ENCODE measurements around the gene PIK3C2G. TPM values are rescaled to one million over a fixed set of nuclear protein-coding genes. Genes with fewer than 3 reads are reported as not detected.

PIK3C2G gene
- total and polyA plus RNA-seq, 2 of the 4 experiments (the other 2 are of a cell fraction): not detected

DNA sequence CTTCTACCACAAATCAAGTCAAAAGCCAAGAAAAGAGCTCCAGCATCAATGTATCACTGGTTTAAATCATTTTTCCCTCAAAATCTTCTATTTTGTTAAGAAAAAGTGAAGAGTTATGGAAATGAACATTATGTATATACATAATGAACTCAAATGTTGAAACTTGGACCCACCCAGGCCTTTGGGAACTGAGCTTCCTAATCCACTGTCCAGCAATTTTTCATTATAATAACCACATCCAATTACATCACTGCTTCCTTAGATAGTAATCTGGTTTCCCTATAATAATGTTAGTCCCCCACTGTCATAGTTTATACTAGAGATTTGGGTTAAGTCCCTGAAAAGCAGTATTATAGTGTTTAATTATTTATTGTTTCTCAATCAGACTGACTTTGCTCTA, 170.9 kb downstream of the PIK3C2G start:
- Histone ChIP-seq H4K20me1 (ENCODE audit: insufficient read depth, low read length) (no peaks in the 10 kb centered on the region), H3K18ac (ENCODE audit: low read depth, low read length) (no peak overlapping the region), H3K9me3 (ENCODE audit: control insufficient read depth, insufficient read depth, low read length) (no peaks in the 10 kb centered on the region), H3K9me1 (ENCODE audit: insufficient read depth, low read length) (no peaks in the 10 kb centered on the region; the same call in 1 of the 2 replicates), H3K4me2 (ENCODE audit: low read depth, low read length) (no peak overlapping the region), H3K27ac (ENCODE audit: insufficient read depth, low read length) (no peak overlapping the region), H3K4me1 (ENCODE audit: control insufficient read depth, insufficient read depth, low read length) (no peaks in the 10 kb centered on the region), H3K9ac (ENCODE audit: low read depth, low read length) (no peak overlapping the region), H3K36me3 (ENCODE audit: control insufficient read depth, insufficient read depth, low read length) (no peaks in the 10 kb centered on the region), H2AK5ac (ENCODE audit: low read depth, low read length) (no peak overlapping the region), H3K4ac (ENCODE audit: low read depth, low read length) (no peak overlapping the region), H3K4me3 (ENCODE audit: insufficient read depth, low read depth, low read length) (no peak overlapping the region), H2BK20ac (ENCODE audit: low read depth, low read length) (no peak overlapping the region), H4K5ac (ENCODE audit: low read depth, low read length) (no peak overlapping the region), H2BK120ac (ENCODE audit: low read depth, low read length) (no peak overlapping the region), H3K27me3 (ENCODE audit: control insufficient read depth, insufficient read depth, low read length) (no peaks in the 10 kb centered on the region), H3K14ac (replicated peaks; ENCODE audit: low read depth, low read length) (no peak overlapping the region), H4K91ac (ENCODE audit: insufficient read depth, low read depth, low read length) (no peak overlapping the region), H3K79me1 (ENCODE audit: low read depth in 1 of 2, low read length in 2 of 2) (no peaks in the 10 kb centered on the region), H3K56ac (ENCODE audit: extremely low read depth, insufficient read depth, low read length) (no peak overlapping the region), H2BK5ac (ENCODE audit: low read depth, low read length, poor library complexity, severe bottlenecking) (no peak overlapping the region), H2AFZ (replicated peaks; ENCODE audit: low read length, poor library complexity) (no peak overlapping the region), H4K8ac (ENCODE audit: low read depth in 2 of 2, low read length in 2 of 2) (no peak overlapping the region), H3K23ac (ENCODE audit: low read depth, low read length) (no peak overlapping the region), H2BK15ac (ENCODE audit: low read depth, low read length) (no peak overlapping the region), H2AK9ac (replicated peaks; ENCODE audit: low read depth, low read length, poor library complexity) (no peak overlapping the region)
- ATAC-seq (ENCODE audit: low read depth) (no peak), DNase-seq (no peak)
- POLR2A ChIA-PET (ENCODE audit: unreplicated experiment): no interaction called here
- dilution Hi-C loops (cut with HindIII; ENCODE audit: low sequenced_read_pairs, unreplicated experiment): no loop called here
- no peak for TF ChIP-seq NFE2L2 (IDR thresholded peaks at IDR 0.05; ENCODE audit: low read depth, low read length)
- no peak for TF ChIP-seq BHLHE40 (IDR thresholded peaks at IDR 0.05; ENCODE audit: low read depth, low read length)
- no peak for TF ChIP-seq MAZ (IDR thresholded peaks at IDR 0.05; ENCODE audit: borderline replicate concordance, low read depth, low read length)
- TF ChIP-seq SMC3 (IDR thresholded peaks at IDR 0.05; ENCODE audit: low read depth, low read length): no peak
- no peak for TF ChIP-seq RAD21 (IDR thresholded peaks at IDR 0.05; ENCODE audit: low read length)
- no peak for TF ChIP-seq POLR2A (IDR thresholded peaks at IDR 0.05; ENCODE audit: low read depth, low read length)
- no peak for TF ChIP-seq MAFK (IDR thresholded peaks at IDR 0.05; ENCODE audit: low read depth, low read length)
- TF ChIP-seq FOS (IDR thresholded peaks at IDR 0.05; ENCODE audit: low read depth, low read length): no peak
- TF ChIP-seq RFX5 (IDR thresholded peaks at IDR 0.05; ENCODE audit: low read depth, low read length): no peak
- TF ChIP-seq, protein P1, sequence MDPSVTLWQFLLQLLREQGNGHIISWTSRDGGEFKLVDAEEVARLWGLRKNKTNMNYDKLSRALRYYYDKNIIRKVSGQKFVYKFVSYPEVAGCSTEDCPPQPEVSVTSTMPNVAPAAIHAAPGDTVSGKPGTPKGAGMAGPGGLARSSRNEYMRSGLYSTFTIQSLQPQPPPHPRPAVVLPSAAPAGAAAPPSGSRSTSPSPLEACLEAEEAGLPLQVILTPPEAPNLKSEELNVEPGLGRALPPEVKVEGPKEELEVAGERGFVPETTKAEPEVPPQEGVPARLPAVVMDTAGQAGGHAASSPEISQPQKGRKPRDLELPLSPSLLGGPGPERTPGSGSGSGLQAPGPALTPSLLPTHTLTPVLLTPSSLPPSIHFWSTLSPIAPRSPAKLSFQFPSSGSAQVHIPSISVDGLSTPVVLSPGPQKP (IDR thresholded peaks at IDR 0.05; ENCODE audit: borderline replicate concordance, low read depth, low read length): no peak
- no peak for TF ChIP-seq CEBPB (IDR thresholded peaks at IDR 0.05; ENCODE audit: low read depth, low read length)
- no peak for TF ChIP-seq RCOR1 (IDR thresholded peaks at IDR 0.05; ENCODE audit: insufficient replicate concordance, low read length)
- no peak for TF ChIP-seq CHD1 (IDR thresholded peaks at IDR 0.05; ENCODE audit: low read depth, low read length)
- no peak for TF ChIP-seq MXI1 (IDR thresholded peaks at IDR 0.05; ENCODE audit: borderline replicate concordance, low read depth, low read length)
- TF ChIP-seq, protein P2, sequence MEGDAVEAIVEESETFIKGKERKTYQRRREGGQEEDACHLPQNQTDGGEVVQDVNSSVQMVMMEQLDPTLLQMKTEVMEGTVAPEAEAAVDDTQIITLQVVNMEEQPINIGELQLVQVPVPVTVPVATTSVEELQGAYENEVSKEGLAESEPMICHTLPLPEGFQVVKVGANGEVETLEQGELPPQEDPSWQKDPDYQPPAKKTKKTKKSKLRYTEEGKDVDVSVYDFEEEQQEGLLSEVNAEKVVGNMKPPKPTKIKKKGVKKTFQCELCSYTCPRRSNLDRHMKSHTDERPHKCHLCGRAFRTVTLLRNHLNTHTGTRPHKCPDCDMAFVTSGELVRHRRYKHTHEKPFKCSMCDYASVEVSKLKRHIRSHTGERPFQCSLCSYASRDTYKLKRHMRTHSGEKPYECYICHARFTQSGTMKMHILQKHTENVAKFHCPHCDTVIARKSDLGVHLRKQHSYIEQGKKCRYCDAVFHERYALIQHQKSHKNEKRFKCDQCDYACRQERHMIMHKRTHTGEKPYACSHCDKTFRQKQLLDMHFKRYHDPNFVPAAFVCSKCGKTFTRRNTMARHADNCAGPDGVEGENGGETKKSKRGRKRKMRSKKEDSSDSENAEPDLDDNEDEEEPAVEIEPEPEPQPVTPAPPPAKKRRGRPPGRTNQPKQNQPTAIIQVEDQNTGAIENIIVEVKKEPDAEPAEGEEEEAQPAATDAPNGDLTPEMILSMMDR (conservative IDR thresholded peaks at IDR 0.05; ENCODE audit: low read depth, low read length): no peak
- TF ChIP-seq, protein P3, sequence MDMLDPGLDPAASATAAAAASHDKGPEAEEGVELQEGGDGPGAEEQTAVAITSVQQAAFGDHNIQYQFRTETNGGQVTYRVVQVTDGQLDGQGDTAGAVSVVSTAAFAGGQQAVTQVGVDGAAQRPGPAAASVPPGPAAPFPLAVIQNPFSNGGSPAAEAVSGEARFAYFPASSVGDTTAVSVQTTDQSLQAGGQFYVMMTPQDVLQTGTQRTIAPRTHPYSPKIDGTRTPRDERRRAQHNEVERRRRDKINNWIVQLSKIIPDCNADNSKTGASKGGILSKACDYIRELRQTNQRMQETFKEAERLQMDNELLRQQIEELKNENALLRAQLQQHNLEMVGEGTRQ (IDR thresholded peaks at IDR 0.05; ENCODE audit: low read depth, low read length): no peak
- no TSS peak for BruUV-seq (replicated peaks)
- in situ Hi-C loops (cut with MboI; ENCODE audit: low sequenced_read_pairs): loop anchor here (10.0 to 25.0 kb wide), 2 partner anchors 753 to 855 kb away; no protein-coding TSS in a partner anchor
- CTCF ChIA-PET: interaction anchor here (0.9 kb wide), 1 partner anchor 180 kb away, joined by 3 read pairs; no protein-coding TSS in a partner anchor
- intact Hi-C loops (cut with micrococcal nuclease): loop anchor here (5.0 to 10.0 kb wide), 5 partner anchors 180 to 853 kb away; no protein-coding TSS in a partner anchor

Measured in IMR-90 (cell line).